K562 (cell line): ENCODE results near the gene ZNF408.

ENCODE experiments used
- CREB3L1 ChIP-seq: fragments of 450-650 bp; IDR thresholded peaks from 2 replicates; pipeline ENCODE4 v1.6.1; 2014; ENCODE audit warnings: low read depth, mild to moderate bottlenecking, moderate library complexity, borderline replicate concordance
- CTCF ChIP-seq, 3 experiments: IDR thresholded peaks in 2 of 3; conservative IDR thresholded peaks in 1 of 3; 2 replicates each; pipeline ENCODE4 v1.5.1; 2011 to 2012; ENCODE audit warnings: low read length in 3 of 3, mild to moderate bottlenecking in 3 of 3, control low read depth in 2 of 3, improper control_type of control experiment in 1 of 3, inconsistent platforms in 1 of 3, low read depth in 1 of 3, mixed read lengths in 1 of 3, moderate library complexity in 1 of 3; ENCODE audit not compliant: insufficient read depth in 2 of 3
- FOXJ2 ChIP-seq: fragments of 200-800 bp; sonication (Bioruptor generic); IDR thresholded peaks from 2 replicates; pipeline ENCODE4 v1.6.1; 2016; ENCODE audit warnings: missing genetic modification characterization, missing compliant biosample characterization
- JUND ChIP-seq, 2 experiments: IDR thresholded peaks; 2 replicates in 1 of 2; 3 replicates in 1 of 2; pipeline ENCODE4 v1.6.1; 2011; ENCODE audit warnings: borderline replicate concordance in 2 of 2, low read depth in 2 of 2, low read length in 2 of 2, improper control_type of control experiment in 1 of 2, missing biosample characterization in 1 of 2, missing genetic modification characterization in 1 of 2, missing genetic modification reagents in 1 of 2
- KDM4B ChIP-seq, 2 experiments: fragments of 450-650 bp in 1 of 2; sonication (generic) in 1 of 2; IDR thresholded peaks; 2 replicates each; pipeline ENCODE4 v1.6.1; 2016 to 2017; ENCODE audit warnings: borderline replicate concordance in 2 of 2, antibody characterized with exemption in 1 of 2, low read depth in 1 of 2, mild to moderate bottlenecking in 1 of 2
- MAX ChIP-seq: sonication (generic); formaldehyde crosslinking; IDR thresholded peaks from 2 replicates; pipeline ENCODE4 v1.9.0; 2022; ENCODE audit warnings: mild to moderate bottlenecking, missing genetic modification reagents
- NRF1 ChIP-seq, 2 experiments: fragments of 450-650 bp; IDR thresholded peaks in 1 of 2; conservative IDR thresholded peaks in 1 of 2; 2 replicates each; pipeline ENCODE4 v1.6.1; 2014; ENCODE audit warnings: mild to moderate bottlenecking in 2 of 2
- PATZ1 ChIP-seq: fragments of 250-450 bp; sonication (Bioruptor Pico); IDR thresholded peaks from 2 replicates; pipeline ENCODE4 v1.5.0; 2020; ENCODE audit warnings: mild to moderate bottlenecking, borderline replicate concordance
- PHF21A ChIP-seq: fragments of 450-650 bp; IDR thresholded peaks from 2 replicates; pipeline ENCODE4 v1.6.1; 2017; ENCODE audit warnings: low read depth, borderline replicate concordance
- POLR2A ChIP-seq: fragments of 450-650 bp; conservative IDR thresholded peaks from 2 replicates; pipeline ENCODE4 v1.6.1; 2016
- TAL1 ChIP-seq: fragments of 450-650 bp; IDR thresholded peaks from 2 replicates; pipeline ENCODE4 v1.6.1; 2016; ENCODE audit warnings: mild to moderate bottlenecking
- ZNF316 ChIP-seq: fragments of 450-650 bp; IDR thresholded peaks from 2 replicates; pipeline ENCODE4 v1.6.1; 2016

- no peak for TF ChIP-seq PATZ1 (CRISPR knock-in tag)
- TF ChIP-seq ZNF316 = no peak
- TF ChIP-seq TAL1 = no peak
- no peak for TF ChIP-seq POLR2A
- no peak for TF ChIP-seq PHF21A
- TF ChIP-seq CREB3L1 = no peak
- TF ChIP-seq JUND (IDR thresholded peaks at IDR 0.05; ENCODE audit: borderline replicate concordance, low read depth, low read length) = no peak
- no peak for TF ChIP-seq JUND (tag; IDR thresholded peaks at IDR 0.05; ENCODE audit: borderline replicate concordance, low read depth, low read length)
- no peak for TF ChIP-seq CTCF (IDR thresholded peaks at IDR 0.05 in 2 of 3, conservative IDR thresholded peaks at IDR 0.05 in 1 of 3; ENCODE audit: insufficient read depth in 2 of 3, low read depth in 1 of 3, low read length in 3 of 3)
- no peak for TF ChIP-seq NRF1 (conservative IDR thresholded peaks at IDR 0.05 in 1 of 2, IDR thresholded peaks at IDR 0.05 in 1 of 2)
- TF ChIP-seq MAX (CRISPR knock-in tag) = no peak
- TF ChIP-seq FOXJ2 (tag) = no peak
- no peak for TF ChIP-seq KDM4B (IDR thresholded peaks at IDR 0.05; ENCODE audit: borderline replicate concordance in 2 of 2, low read depth in 1 of 2)
Observed at GRCh38 chr11:46661836-46662235, 39.0 kb upstream of the ZNF408 start.
